GM21360 (cell line): ENCODE results near the gene DCHS1.
A peak's percentile ranks its signal among the peaks of the same experiment; 100 is the strongest.

Source experiments
- ATAC-seq: cut with Tn5 transposase; IDR thresholded peaks from one replicate; pipeline ENCODE4 v1.9.1; 2021; ENCODE audit warnings: mild to moderate bottlenecking, moderate library complexity; ENCODE audit not compliant: unreplicated experiment

DCHS1 gene

GRCh38 chr11:6646918-6647679 lies 8.5 kb downstream of the DCHS1 start:
- peak; percentile 93 for ATAC-seq

- peak; percentile 6 for ATAC-seq
Observed at GRCh38 chr11:6646576-6646917, 9.1 kb downstream of the DCHS1 start.

- no peak for ATAC-seq
Observed at GRCh38 chr11:6646071-6646470, 9.5 kb downstream of the DCHS1 start.

- no peak for ATAC-seq
Observed at GRCh38 chr11:6642957-6643356, 12.7 kb downstream of the DCHS1 start.

- no peak for ATAC-seq
Observed at GRCh38 chr11:6640985-6641701, 14.5 kb downstream of the DCHS1 start.

- ATAC-seq = no peak
Observed at GRCh38 chr11:6640036-6640984, 15.3 kb downstream of the DCHS1 start.

GRCh38 chr11:6638429-6638828 lies 17.2 kb downstream of the DCHS1 start:
- no peak for ATAC-seq

GRCh38 chr11:6637871-6638270 lies 17.7 kb downstream of the DCHS1 start:
- no peak for ATAC-seq

- no peak for ATAC-seq
Observed at GRCh38 chr11:6636480-6636879, 19.1 kb downstream of the DCHS1 start.

GRCh38 chr11:6635082-6635932 lies 20.3 kb downstream of the DCHS1 start:
- ATAC-seq = no peak

- no peak for ATAC-seq
Observed at GRCh38 chr11:6634534-6634933, 21.1 kb downstream of the DCHS1 start.

- no peak for ATAC-seq
Observed at GRCh38 chr11:6633422-6634408, 21.9 kb downstream of the DCHS1 start.

GRCh38 chr11:6632116-6633073 lies 23.2 kb downstream of the DCHS1 start:
- no peak for ATAC-seq

- ATAC-seq = no peak
Observed at GRCh38 chr11:6631361-6631890, 24.2 kb downstream of the DCHS1 start.

- ATAC-seq = no peak
Observed at GRCh38 chr11:6630632-6631291, 24.8 kb downstream of the DCHS1 start.

- no peak for ATAC-seq
Observed at GRCh38 chr11:6629892-6630631, 25.5 kb downstream of the DCHS1 start.

GRCh38 chr11:6629573-6629891 lies 26.1 kb downstream of the DCHS1 start:
- no peak for ATAC-seq
